B cell (primary cell): ENCODE data around the gene SLC6A16. TPM values are rescaled to one million over a fixed set of nuclear protein-coding genes. Genes with fewer than 3 reads are reported as not detected.

Experiments used
- ATAC-seq: fragments of 200-7000 bp; cut with Tn5 transposase; one replicate; pipeline ENCODE4 v1.10.0; 2021; ENCODE audit warnings: low read depth, mild to moderate bottlenecking, moderate number of reproducible peaks, moderate library complexity
- CTCF ChIA-PET: fragments of 350-600 bp; sonication (Branson Sonifier 250); formaldehyde crosslinking; loops from one replicate; lab custom pipeline; 2021; ENCODE audit warnings: antibody characterized with exemption, inconsistent platforms; lab: Charles Lee
- POLR2A ChIA-PET: fragments of 350-600 bp; sonication (Branson Sonifier 250); formaldehyde crosslinking; loops from one replicate; lab custom pipeline; 2021; ENCODE audit warnings: antibody characterized with exemption; lab: Charles Lee
- DNase-seq: peaks from one replicate; pipeline ENCODE4 v3.0.0; 2013
- H2AFZ ChIP-seq: 2 replicates; pipeline ENCODE4 v1.6.1; 2012; ENCODE audit warnings: mild to moderate bottlenecking, low read depth, low read length; ENCODE audit not compliant: insufficient read depth, poor library complexity, severe bottlenecking
- H3K27ac ChIP-seq, 2 donors: 1 replicate in 1 of 2; 2 replicates in 1 of 2; pipeline ENCODE4 v1.5.1; 2012 to 2013; ENCODE audit warnings: low read length in 2 of 2, mild to moderate bottlenecking in 2 of 2, moderate library complexity in 1 of 2
- H3K27me3 ChIP-seq, 4 experiments: fragments of 200-600 bp in 1 of 4; sonication (generic) in 1 of 4; replicated peaks in 1 of 4; 1 replicate in 2 of 4; 2 replicates in 2 of 4; pipeline versions ENCODE4 v1.6.1 to v1.7.0; 2013 to 2016; ENCODE audit warnings: low read length in 3 of 4, mild to moderate bottlenecking in 2 of 4, mixed read lengths in 1 of 4, moderate library complexity in 1 of 4; ENCODE audit not compliant: insufficient read depth in 4 of 4, control insufficient read depth in 3 of 4; ENCODE audit errors: control extremely low read depth in 1 of 4
- H3K36me3 ChIP-seq, 2 experiments: replicated peaks in 1 of 2; 1 replicate in 1 of 2; 2 replicates in 1 of 2; pipeline versions ENCODE4 v1.6.1 to v1.7.1; 2013; ENCODE audit warnings: low read length in 1 of 2; ENCODE audit not compliant: insufficient read depth in 2 of 2, control insufficient read depth in 1 of 2; ENCODE audit errors: control extremely low read depth in 1 of 2, extremely low read depth in 1 of 2
- H3K4me1 ChIP-seq, 2 donors: fragments of 200-600 bp in 1 of 2; sonication (generic) in 1 of 2; 1 replicate in 1 of 2; 2 replicates in 1 of 2; pipeline versions ENCODE4 v1.5.1 to v1.6.1; 2013 to 2017; ENCODE audit warnings: low read length in 2 of 2; ENCODE audit not compliant: control insufficient read depth in 2 of 2, insufficient read depth in 2 of 2
- H3K4me2 ChIP-seq: replicated peaks from 2 replicates; pipeline ENCODE3; 2012; ENCODE audit warnings: mild to moderate bottlenecking, low read depth, low read length; ENCODE audit not compliant: poor library complexity, severe bottlenecking
- H3K4me3 ChIP-seq, 5 experiments: fragments of 200-600 bp in 1 of 5; sonication (generic) in 1 of 5; 1 replicate in 3 of 5; 2 replicates in 2 of 5; pipeline versions ENCODE4 v1.5.1 to v1.7.0; 2011 to 2016; ENCODE audit warnings: low read length in 4 of 5, mild to moderate bottlenecking in 4 of 5, low read depth in 2 of 5, control low read depth in 1 of 5, moderate library complexity in 1 of 5; ENCODE audit not compliant: insufficient read depth in 1 of 5; ENCODE audit errors: control extremely low read depth in 1 of 5, extremely low read depth in 1 of 5
- H3K79me2 ChIP-seq: fragments of 200-600 bp; sonication (generic); one replicate; pipeline ENCODE4 v1.6.0; 2016; ENCODE audit warnings: low read length; ENCODE audit not compliant: control insufficient read depth, insufficient read depth
- H3K9ac ChIP-seq: fragments of 200-600 bp; sonication (generic); 2 replicates; pipeline ENCODE4 v1.6.1; 2017; ENCODE audit warnings: mild to moderate bottlenecking, low read length, moderate library complexity
- H3K9me3 ChIP-seq, 3 donors: one replicate each; pipeline versions ENCODE4 v1.6.1 to v1.7.1; 2013; ENCODE audit warnings: low read length in 2 of 3; ENCODE audit not compliant: control insufficient read depth in 2 of 3, insufficient read depth in 1 of 3; ENCODE audit errors: control extremely low read depth in 1 of 3
- H4K20me1 ChIP-seq: 2 replicates; pipeline ENCODE4 v1.6.0; 2012; ENCODE audit warnings: mild to moderate bottlenecking, low read length; ENCODE audit not compliant: insufficient read depth, control insufficient read depth, poor library complexity, severe bottlenecking
- H3K27ac Mint-ChIP-seq: one replicate; pipeline ENCODE4 v1.8.0; 2021; ENCODE audit warnings: mixed read lengths
- H3K27me3 Mint-ChIP-seq: one replicate; pipeline ENCODE4 v1.8.0; 2021; ENCODE audit warnings: mixed read lengths
- H3K4me1 Mint-ChIP-seq: one replicate; pipeline ENCODE4 v1.8.0; 2021; ENCODE audit warnings: mixed read lengths
- H3K4me3 Mint-ChIP-seq: one replicate; pipeline ENCODE4 v1.8.0; 2021; ENCODE audit warnings: mixed read lengths
- H3K9me3 Mint-ChIP-seq: one replicate; pipeline ENCODE4 v1.8.0; 2022; ENCODE audit warnings: mixed read lengths; ENCODE audit not compliant: insufficient read depth
- EZH2 ChIP-seq: IDR thresholded peaks from 2 replicates; pipeline ENCODE4 v1.6.1; 2012; ENCODE audit warnings: borderline replicate concordance, low read depth, mild to moderate bottlenecking, moderate library complexity, low read length; ENCODE audit not compliant: insufficient read depth, poor library complexity, severe bottlenecking
- WGBS: methylation state at CpG from one replicate; pipeline ENCODE4 v1.1.5; 2013; ENCODE audit warnings: missing lambda C conversion rate; ENCODE audit not compliant: insufficient coverage; 5-methylcytosine and 5-hydroxymethylcytosine counted together
- intact Hi-C: fragments of 100-400 bp; cut with micrococcal nuclease; formaldehyde crosslinking; loops from one replicate; pipeline ENCODE4 v1.10.0; 2022
- polyA plus RNA-seq: library from polyadenylated mRNA; depleted of rRNA; stranded (reverse); fragments of >200 nt; gene quantifications from 2 replicates; pipeline ENCODE4 v1.2.3, GENCODE V29; 2012
- total RNA-seq, 2 donors: library from RNA; stranded (reverse); fragments of 120-200 nt in 1 of 2; gene quantifications; 1 replicate in 1 of 2; 2 replicates in 1 of 2; pipeline versions ENCODE4 v1.2.3 to v1.2.4, GENCODE V29; 2013 to 2022
- TF ChIP-seq, protein P1 (sequence below): fragments of 200-600 bp; IDR thresholded peaks from one replicate; pipeline ENCODE4 v1.8.0; 2022; ENCODE audit warnings: antibody characterized with exemption, mild to moderate bottlenecking

SLC6A16 gene
- total and polyA plus RNA-seq, 2 donors (not counting 1 experiment from before 2014, with no cell fraction given): 22.3 to 68.4 TPM

DNA sequence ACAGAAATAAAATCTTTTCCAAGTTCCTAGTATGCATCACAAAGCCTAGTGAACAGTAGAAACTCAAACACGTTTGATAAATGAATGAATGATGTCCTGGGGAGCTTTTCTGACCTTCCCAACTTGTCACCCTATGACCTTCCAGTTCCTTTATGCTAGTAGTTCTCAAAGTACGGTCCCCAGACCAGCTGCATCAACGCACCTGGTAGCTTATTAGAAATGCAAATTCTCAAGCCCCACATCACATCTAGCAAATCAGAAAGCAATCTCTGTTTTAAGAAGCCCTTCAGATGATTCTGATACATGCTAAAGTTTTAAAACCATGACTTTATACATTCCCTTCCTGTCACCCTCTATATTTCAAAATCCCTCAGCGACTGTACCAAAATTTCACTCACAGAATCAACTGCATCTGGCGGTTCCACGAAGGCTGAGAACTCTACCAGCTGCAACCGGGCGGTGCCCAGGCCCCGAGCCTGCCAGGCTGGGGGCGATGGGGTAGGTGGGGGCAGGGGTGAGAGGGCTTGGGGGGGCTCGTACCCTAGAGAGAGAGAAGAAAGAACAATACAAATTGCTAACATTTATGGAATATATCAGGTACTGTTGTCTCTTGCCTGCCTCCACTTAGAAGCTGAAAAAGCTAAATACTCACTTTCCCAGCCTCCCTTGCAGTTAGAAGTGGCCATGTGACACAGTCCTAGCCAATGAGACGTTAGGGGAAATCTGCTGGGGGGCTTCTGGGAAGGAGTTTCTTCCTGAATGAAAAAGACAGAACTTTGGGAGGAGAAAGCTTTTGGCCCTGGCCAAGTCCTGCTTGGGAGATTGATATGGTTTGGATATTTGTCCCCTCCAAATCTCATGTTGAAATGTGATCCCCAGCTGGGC is 23.6 kb upstream of the SLC6A16 start:
- peak overlapping the region; percentile 62 for H3K27ac Mint-ChIP-seq
- CTCF ChIA-PET: interaction anchor here (0.8 to 2.7 kb wide), 4 partner anchors 8 to 84 kb away, joined by 3 to 8 read pairs (median 4); no protein-coding TSS in a partner anchor

More for the DNA sequence above, 23.6 kb upstream of the SLC6A16 start:
- Mint-ChIP-seq H3K9me3 (no peaks in the 10 kb centered on the region), H3K27me3 (no peaks in the 10 kb centered on the region), H3K4me3 (peak overlapping the region; percentile 33), H3K4me1 (peaks cover 39% of the 10 kb centered on the region)
- H3K9ac ChIP-seq: no peak overlapping the region
- no peak overlapping the region for H3K4me3 ChIP-seq
- POLR2A ChIA-PET: interaction anchor here (0.5 to 1.2 kb wide), 7 partner anchors 8 to 539 kb away, joined by 3 to 9 read pairs (median 4); partner anchors contain the start of gene CD37
- no peak overlapping the region for H3K27ac ChIP-seq
- intact Hi-C loops: no loop called here
- no peaks in the 10 kb centered on the region for H3K79me2 ChIP-seq
- H3K4me1 ChIP-seq: peaks cover 6 to 41% of the 10 kb centered on the region in 2 donors
- H4K20me1 ChIP-seq: no peaks in the 10 kb centered on the region
- H3K36me3 ChIP-seq: peaks cover 0 to 9% of the 10 kb centered on the region in 2 experiments
- peak overlapping the region; percentile 16 for H3K4me2 ChIP-seq
- peaks cover 0 to 5% (median 0%) of the 10 kb centered on the region in 3 donors for H3K9me3 ChIP-seq
- DNase-seq: peak; percentile 30
- H3K27me3 ChIP-seq: no peaks in the 10 kb centered on the region
- no peak for ATAC-seq
- H2AFZ ChIP-seq: no peak overlapping the region
- WGBS: 32% methylated on average over 3 of the region's 12 CpGs
- no peak for TF ChIP-seq EZH2
- TF ChIP-seq, protein P1, sequence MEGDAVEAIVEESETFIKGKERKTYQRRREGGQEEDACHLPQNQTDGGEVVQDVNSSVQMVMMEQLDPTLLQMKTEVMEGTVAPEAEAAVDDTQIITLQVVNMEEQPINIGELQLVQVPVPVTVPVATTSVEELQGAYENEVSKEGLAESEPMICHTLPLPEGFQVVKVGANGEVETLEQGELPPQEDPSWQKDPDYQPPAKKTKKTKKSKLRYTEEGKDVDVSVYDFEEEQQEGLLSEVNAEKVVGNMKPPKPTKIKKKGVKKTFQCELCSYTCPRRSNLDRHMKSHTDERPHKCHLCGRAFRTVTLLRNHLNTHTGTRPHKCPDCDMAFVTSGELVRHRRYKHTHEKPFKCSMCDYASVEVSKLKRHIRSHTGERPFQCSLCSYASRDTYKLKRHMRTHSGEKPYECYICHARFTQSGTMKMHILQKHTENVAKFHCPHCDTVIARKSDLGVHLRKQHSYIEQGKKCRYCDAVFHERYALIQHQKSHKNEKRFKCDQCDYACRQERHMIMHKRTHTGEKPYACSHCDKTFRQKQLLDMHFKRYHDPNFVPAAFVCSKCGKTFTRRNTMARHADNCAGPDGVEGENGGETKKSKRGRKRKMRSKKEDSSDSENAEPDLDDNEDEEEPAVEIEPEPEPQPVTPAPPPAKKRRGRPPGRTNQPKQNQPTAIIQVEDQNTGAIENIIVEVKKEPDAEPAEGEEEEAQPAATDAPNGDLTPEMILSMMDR: no peak
